H1 (cell line): ENCODE measurements around the gene GNAO1. TPM values are rescaled to one million over a fixed set of nuclear protein-coding genes. Genes with fewer than 3 reads are reported as not detected.

Experiments used
- CTCF ChIA-PET: fragments of 300-600 bp; sonication (Branson Sonifier 250); formaldehyde crosslinking; loops from one replicate; lab custom pipeline; 2021; ENCODE audit not compliant: partially characterized antibody; lab: Charles Lee
- POLR2A ChIA-PET: fragments of 300-600 bp; sonication (Branson Sonifier 250); formaldehyde crosslinking; loops from one replicate; lab custom pipeline; 2021; ENCODE audit warnings: inconsistent platforms; ENCODE audit not compliant: partially characterized antibody; lab: Charles Lee
- DNase-seq, 2 experiments: peaks; one replicate each; pipeline versions ENCODE4 v3.0.0 to v3.0.0-alpha.2; 2010 to 2022; ENCODE audit warnings: low spot score in 2 of 2, low read depth in 1 of 2, mixed read lengths in 1 of 2
- FAIRE-seq: peaks from 2 replicates; lab custom pipeline; 2011; peaks lifted over from hg19 to GRCh38; lab: Jason Lieb, UNC
- H2AFZ ChIP-seq: 2 replicates; pipeline ENCODE4 v1.8.1; 2012; ENCODE audit warnings: low read length, inconsistent platforms
- H2AK5ac ChIP-seq: 2 replicates; pipeline ENCODE4 v1.6.1; 2013; ENCODE audit warnings: low read depth, low read length
- H2BK120ac ChIP-seq: replicated peaks from 2 replicates; pipeline ENCODE3; 2013; ENCODE audit warnings: low read depth, low read length, inconsistent platforms
- H2BK12ac ChIP-seq: 2 replicates; pipeline ENCODE4 v1.6.1; 2013; ENCODE audit warnings: low read depth, low read length
- H2BK15ac ChIP-seq: 2 replicates; pipeline ENCODE4 v1.6.1; 2013; ENCODE audit warnings: low read length
- H2BK20ac ChIP-seq: 2 replicates; pipeline ENCODE4 v1.6.1; 2013; ENCODE audit warnings: low read length
- H2BK5ac ChIP-seq: 2 replicates; pipeline ENCODE4 v1.6.1; 2013; ENCODE audit warnings: low read depth, low read length
- H3K14ac ChIP-seq: 2 replicates; pipeline ENCODE4 v1.6.1; 2013; ENCODE audit warnings: inconsistent platforms; ENCODE audit not compliant: insufficient read length
- H3K18ac ChIP-seq: 2 replicates; pipeline ENCODE4 v1.6.1; 2013; ENCODE audit warnings: low read length; ENCODE audit errors: extremely low read depth
- H3K23ac ChIP-seq: 2 replicates; pipeline ENCODE4 v1.6.1; 2013; ENCODE audit warnings: inconsistent platforms; ENCODE audit not compliant: insufficient read length
- H3K23me2 ChIP-seq: 2 replicates; pipeline ENCODE4 v1.6.1; 2013; ENCODE audit warnings: low read depth, low read length
- H3K27ac ChIP-seq: 2 replicates; pipeline ENCODE4 v1.6.1; 2011; ENCODE audit warnings: low read depth, low read length, inconsistent platforms
- H3K27me3 ChIP-seq, 4 experiments: replicated peaks in 1 of 4; 1 replicate in 1 of 4; 2 replicates in 3 of 4; pipeline versions ENCODE4 v1.6.1 to v1.8.1; 2011 to 2013; ENCODE audit warnings: low read length in 3 of 4, mild to moderate bottlenecking in 3 of 4, inconsistent platforms in 2 of 4, mixed read lengths in 2 of 4, moderate library complexity in 1 of 4; ENCODE audit not compliant: control insufficient read depth in 3 of 4, insufficient read depth in 3 of 4; ENCODE audit errors: extremely low read depth in 1 of 4
- H3K36me3 ChIP-seq, 4 experiments: 2 replicates each; pipeline versions ENCODE4 v1.6.1 to v1.8.1; 2011 to 2013; ENCODE audit warnings: mild to moderate bottlenecking in 4 of 4, low read length in 3 of 4, moderate library complexity in 2 of 4, control low read depth in 1 of 4, inconsistent platforms in 1 of 4; ENCODE audit not compliant: insufficient read depth in 4 of 4, control insufficient read depth in 2 of 4
- H3K4ac ChIP-seq: replicated peaks from 2 replicates; pipeline ENCODE3; 2013; ENCODE audit warnings: low read length, low read depth, mixed read lengths, inconsistent platforms; ENCODE audit not compliant: insufficient read length
- H3K4me1 ChIP-seq, 4 experiments: replicated peaks in 1 of 4; 1 replicate in 1 of 4; 2 replicates in 3 of 4; pipeline versions ENCODE4 v1.6.1 to v1.8.1; 2011 to 2013; ENCODE audit warnings: low read length in 3 of 4, inconsistent platforms in 2 of 4, mixed read lengths in 1 of 4; ENCODE audit not compliant: insufficient read depth in 4 of 4, control insufficient read depth in 3 of 4
- H3K4me2 ChIP-seq, 2 experiments: 2 replicates each; pipeline versions ENCODE4 v1.6.1 to v1.8.1; 2011 to 2013; ENCODE audit warnings: low read depth in 2 of 2, low read length in 2 of 2, control low read depth in 1 of 2, inconsistent platforms in 1 of 2, mild to moderate bottlenecking in 1 of 2; ENCODE audit not compliant: insufficient read depth in 1 of 2
- H3K4me3 ChIP-seq, 4 experiments: fragments of 200-600, 300-600 bp in 1 of 4; sonication (generic), shearing (Covaris generic), sonication (Bioruptor Twin) in 1 of 4; 2 replicates each; pipeline versions ENCODE4 v1.5.1 to v1.8.1; 2011 to 2016; ENCODE audit warnings: low read length in 4 of 4, low read depth in 3 of 4, control low read depth in 2 of 4, inconsistent platforms in 2 of 4, mild to moderate bottlenecking in 2 of 4, mixed read lengths in 1 of 4, moderate library complexity in 1 of 4; ENCODE audit not compliant: insufficient read depth in 2 of 4; ENCODE audit errors: extremely low read depth in 1 of 4
- H3K56ac ChIP-seq: replicated peaks from 2 replicates; pipeline ENCODE3; 2013; ENCODE audit warnings: low read depth, mild to moderate bottlenecking, mixed read lengths, low read length, inconsistent platforms; ENCODE audit not compliant: insufficient read length
- H3K79me1 ChIP-seq: 2 replicates; pipeline ENCODE4 v1.6.1; 2013; ENCODE audit warnings: low read depth, low read length, control low read depth
- H3K79me2 ChIP-seq, 2 experiments: 2 replicates each; pipeline versions ENCODE4 v1.6.1 to v1.8.1; 2012 to 2013; ENCODE audit warnings: low read length in 2 of 2, mild to moderate bottlenecking in 2 of 2, inconsistent platforms in 1 of 2; ENCODE audit not compliant: insufficient read depth in 2 of 2, control insufficient read depth in 1 of 2
- H3K9ac ChIP-seq, 4 experiments: replicated peaks in 1 of 4; 1 replicate in 1 of 4; 2 replicates in 3 of 4; pipeline versions ENCODE4 v1.6.1 to v1.8.1; 2011 to 2013; ENCODE audit warnings: low read depth in 3 of 4, low read length in 3 of 4, control low read depth in 2 of 4, mild to moderate bottlenecking in 2 of 4, moderate library complexity in 2 of 4, inconsistent platforms in 1 of 4; ENCODE audit errors: extremely low read depth in 1 of 4
- H3K9me3 ChIP-seq, 2 experiments: 2 replicates each; pipeline versions ENCODE4 v1.6.1 to v1.8.1; 2012 to 2013; ENCODE audit warnings: mild to moderate bottlenecking in 2 of 2, moderate library complexity in 2 of 2, control low read depth in 1 of 2, inconsistent platforms in 1 of 2, low read depth in 1 of 2, low read length in 1 of 2, mixed read lengths in 1 of 2; ENCODE audit not compliant: insufficient read depth in 2 of 2
- H4K20me1 ChIP-seq, 2 experiments: replicated peaks in 1 of 2; 2 replicates each; pipeline versions ENCODE3 to v1.8.1; 2011 to 2013; ENCODE audit warnings: inconsistent platforms in 2 of 2, low read length in 2 of 2, mild to moderate bottlenecking in 1 of 2; ENCODE audit not compliant: insufficient read depth in 2 of 2, control insufficient read depth in 1 of 2
- H4K5ac ChIP-seq: 2 replicates; pipeline ENCODE4 v1.6.1; 2013; ENCODE audit warnings: low read length, low read depth, mixed read lengths, inconsistent platforms; ENCODE audit not compliant: insufficient read length
- H4K8ac ChIP-seq: 2 replicates; pipeline ENCODE4 v1.8.0; 2013; ENCODE audit warnings: mild to moderate bottlenecking, moderate library complexity, low read length, inconsistent platforms; ENCODE audit not compliant: insufficient read depth; ENCODE audit errors: extremely low read depth
- H4K91ac ChIP-seq: replicated peaks from 2 replicates; pipeline ENCODE3; 2013; ENCODE audit warnings: low read length, mixed read lengths, inconsistent platforms; ENCODE audit not compliant: insufficient read length
- ATF3 ChIP-seq: IDR thresholded peaks from 2 replicates; pipeline ENCODE4 v1.6.1; 2011; ENCODE audit warnings: low read depth, mild to moderate bottlenecking, low read length; ENCODE audit not compliant: insufficient read depth
- CBX5 ChIP-seq: fragments of 300-800, 300-1000 bp; sonication (generic); IDR thresholded peaks from 2 replicates; pipeline ENCODE4 v1.7.1; 2016; ENCODE audit warnings: antibody characterized with exemption, low read length, low read depth
- CHD1 ChIP-seq: IDR thresholded peaks from 2 replicates; pipeline ENCODE4 v1.6.1; 2012; ENCODE audit warnings: low read depth, low read length, improper control_type of control experiment
- EGR1 ChIP-seq: IDR thresholded peaks from 2 replicates; pipeline ENCODE4 v1.6.1; 2011; ENCODE audit warnings: low read depth, low read length, borderline replicate concordance
- FOSL1 ChIP-seq: IDR thresholded peaks from 2 replicates; pipeline ENCODE4 v1.6.1; 2011; ENCODE audit warnings: mild to moderate bottlenecking, low read depth, low read length, moderate library complexity; ENCODE audit not compliant: insufficient read depth
- NANOG ChIP-seq: IDR thresholded peaks from 2 replicates; pipeline ENCODE4 v1.6.1; 2011; ENCODE audit warnings: low read length, low read depth, mild to moderate bottlenecking, inconsistent platforms; ENCODE audit not compliant: insufficient read depth, poor library complexity, severe bottlenecking
- SP1 ChIP-seq: IDR thresholded peaks from 2 replicates; pipeline ENCODE4 v1.6.1; 2011; ENCODE audit warnings: low read depth, low read length
- SP4 ChIP-seq: IDR thresholded peaks from 2 replicates; pipeline ENCODE4 v1.6.1; 2012; ENCODE audit warnings: low read length, inconsistent platforms
- SUZ12 ChIP-seq: fragments of 200-600 bp; sonication (generic); IDR thresholded peaks from 2 replicates; pipeline ENCODE4 v1.6.1; 2012; ENCODE audit warnings: mild to moderate bottlenecking, inconsistent platforms, low read length, moderate library complexity, mixed read lengths
- TAF1 ChIP-seq: IDR thresholded peaks from 2 replicates; pipeline ENCODE4 v1.6.1; 2011; ENCODE audit warnings: mild to moderate bottlenecking, low read depth, low read length
- TBP ChIP-seq: IDR thresholded peaks from 2 replicates; pipeline ENCODE4 v1.6.1; 2011; ENCODE audit warnings: low read depth, low read length, improper control_type of control experiment
- TEAD4 ChIP-seq: IDR thresholded peaks from 2 replicates; pipeline ENCODE4 v1.6.1; 2012; ENCODE audit warnings: low read depth, low read length, inconsistent platforms, mixed read lengths
- WGBS, 2 experiments: shearing (Covaris generic) in 1 of 2; methylation state at CpG; one replicate each; pipeline versions ENCODE4 v1.1.6 to v1.1.7; 2013 to 2015; ENCODE audit warnings: low lambda C conversion rate in 2 of 2, mixed read lengths in 2 of 2, inconsistent platforms in 1 of 2, low coverage in 1 of 2, missing lambda C conversion rate in 1 of 2; ENCODE audit not compliant: insufficient replicate concordance in 2 of 2, insufficient coverage in 1 of 2, insufficient read length in 1 of 2; ENCODE audit errors: extremely low coverage in 1 of 2, missing lambda C conversion rate in 1 of 2; 5-methylcytosine and 5-hydroxymethylcytosine counted together
- polyA plus RNA-seq, 7 experiments: library from polyadenylated mRNA; depleted of rRNA in 3 of 7; stranded (reverse) in 5 of 7; unstranded in 2 of 7; fragments of >200 nt in 5 of 7; fragments of 200-250 nt in 2 of 7; gene quantifications; 1 replicate in 5 of 7; 2 replicates in 1 of 7; 4 replicates in 1 of 7; pipeline versions ENCODE4 v1.2.1 to v1.2.3, GENCODE V29; 2011 to 2013; ENCODE audit warnings: missing spikeins in 2 of 7, mixed read lengths in 2 of 7
- total RNA-seq: library from RNA; stranded (reverse); fragmentation: NEBNext Ultra II Directional; extraction: Animal tissue kit (Norgen Biotek cat#: 25700); gene quantifications from 2 replicates; pipeline ENCODE4 v1.2.1, GENCODE V29; 2021

The GNAO1 gene
- total and polyA plus RNA-seq, 2 of the 8 experiments (the other 6 are each of a cell fraction or from before 2014, with no cell fraction given): 6.7 to 34.4 TPM

- Histone ChIP-seq H3K4me2 (no peak overlapping the region), H2AFZ (no peak overlapping the region), H3K4me3 (no peak overlapping the region), H3K14ac (no peak overlapping the region), H3K9me3 (no peaks in the 10 kb centered on the region), H3K23ac (no peak overlapping the region), H2BK20ac (no peak overlapping the region), H4K91ac (no peak overlapping the region), H4K8ac (no peak overlapping the region), H2BK120ac (no peak overlapping the region), H3K56ac (no peak overlapping the region), H3K4me1 (peaks cover 0 to 6% (median 3%) of the 10 kb centered on the region in 4 experiments; a peak in 2 of 7 replicates), H3K79me2 (peaks cover 0 to 4% of the 10 kb centered on the region in 2 experiments; a peak in 1 of 4 replicates), H2BK15ac (no peak overlapping the region), H2AK5ac (no peak overlapping the region), H3K23me2 (no peaks in the 10 kb centered on the region), H4K20me1 (peaks cover 5 to 6% of the 10 kb centered on the region in 2 experiments), H3K36me3 (no peaks in the 10 kb centered on the region), H3K27ac (no peak overlapping the region), H3K18ac (no peak overlapping the region), H2BK12ac (no peak overlapping the region), H3K79me1 (peaks cover 3% of the 10 kb centered on the region; the same call in 1 of the 2 replicates), H3K4ac (no peak overlapping the region), H3K9ac (no peak overlapping the region), H4K5ac (no peak overlapping the region), H3K27me3 (no peaks in the 10 kb centered on the region), H2BK5ac (no peak overlapping the region)
- ChIA-PET CTCF (interaction anchor here (1.1 kb wide), 1 partner anchor 9 kb away, joined by 4 read pairs; no protein-coding TSS in a partner anchor), POLR2A (interaction anchor here (0.6 to 1.2 kb wide), 2 partner anchors 8 to 13 kb away, joined by 3 read pairs; no protein-coding TSS in a partner anchor)
- WGBS, 2 experiments: 94% methylated on average over 2 of the region's 2 CpGs; no CpG with 5 or more reads in 1 of the 2 experiments
- DNase-seq: no peak
- FAIRE-seq: no peak
- TF ChIP-seq SP4: no peak
- TF ChIP-seq FOSL1: no peak
- TF ChIP-seq SUZ12: no peak
- TF ChIP-seq SP1: no peak
- no peak for TF ChIP-seq TBP
- TF ChIP-seq TAF1: no peak
- TF ChIP-seq TEAD4: no peak
- TF ChIP-seq EGR1: no peak
- no peak for TF ChIP-seq CHD1
- no peak for TF ChIP-seq CBX5
- no peak for TF ChIP-seq ATF3
- no peak for TF ChIP-seq NANOG
Measured at GRCh38 chr16:56225017-56225742, 33.9 kb downstream of the GNAO1 start.
